ENCODE data around the gene CENPP.

CENPP gene

DNA sequence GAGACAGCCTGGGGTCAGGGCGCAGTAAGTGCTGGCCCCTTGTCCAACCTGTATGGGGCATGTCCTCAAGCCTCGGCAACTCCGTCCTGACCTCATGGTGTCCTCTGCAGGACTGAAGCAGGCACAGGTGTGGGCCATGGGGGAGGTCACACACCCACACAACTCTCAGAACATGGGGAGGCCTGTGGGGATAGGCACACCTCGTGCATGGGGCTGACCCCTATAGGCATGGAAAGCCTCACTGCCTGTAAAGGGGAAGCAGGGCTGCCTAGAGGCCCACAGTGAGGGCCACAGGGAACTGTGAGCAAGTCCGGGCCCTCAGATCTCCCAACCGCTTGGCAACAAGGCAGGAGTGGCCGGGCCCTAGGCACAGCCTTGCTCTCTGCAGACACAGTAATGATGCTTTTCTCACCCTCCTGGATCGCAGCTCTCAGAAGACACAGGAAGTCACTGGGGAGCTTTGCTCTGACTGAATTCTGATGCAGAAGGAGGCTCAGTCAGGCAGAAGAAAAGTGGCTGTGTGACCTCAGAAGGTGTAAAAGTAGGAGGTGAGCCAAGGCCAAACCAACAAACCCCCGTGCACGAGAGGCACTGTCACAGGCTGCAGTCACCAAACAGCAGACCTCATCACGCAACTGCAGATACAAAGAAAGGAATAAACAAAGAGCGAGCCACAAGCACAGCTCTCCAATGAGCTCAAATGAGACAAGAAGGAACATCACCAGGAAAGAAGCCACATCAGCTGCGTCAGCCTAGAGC lies 338.8 kb downstream of the CENPP start:
- no peak for DNase-seq

DNA sequence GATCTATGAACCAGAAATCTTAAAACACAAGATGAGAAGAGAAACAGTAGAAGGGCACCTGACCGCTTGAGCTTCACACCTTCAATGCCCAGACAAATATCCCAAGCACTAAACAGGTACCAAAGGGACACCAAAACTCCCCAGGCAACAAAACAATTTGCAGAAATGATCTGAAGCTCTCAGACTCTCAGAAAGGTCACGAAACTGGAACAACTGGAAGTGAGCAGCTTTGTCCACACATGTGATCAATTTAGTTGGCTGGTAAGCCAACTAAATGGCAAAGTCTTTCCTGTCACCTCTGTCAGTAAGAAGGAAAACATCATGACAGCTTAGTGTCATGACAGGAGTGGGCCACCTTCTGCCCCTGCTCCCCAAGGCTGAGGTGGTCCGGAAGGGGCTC lies 340.1 kb downstream of the CENPP start:
- DNase-seq = no peak

DNA sequence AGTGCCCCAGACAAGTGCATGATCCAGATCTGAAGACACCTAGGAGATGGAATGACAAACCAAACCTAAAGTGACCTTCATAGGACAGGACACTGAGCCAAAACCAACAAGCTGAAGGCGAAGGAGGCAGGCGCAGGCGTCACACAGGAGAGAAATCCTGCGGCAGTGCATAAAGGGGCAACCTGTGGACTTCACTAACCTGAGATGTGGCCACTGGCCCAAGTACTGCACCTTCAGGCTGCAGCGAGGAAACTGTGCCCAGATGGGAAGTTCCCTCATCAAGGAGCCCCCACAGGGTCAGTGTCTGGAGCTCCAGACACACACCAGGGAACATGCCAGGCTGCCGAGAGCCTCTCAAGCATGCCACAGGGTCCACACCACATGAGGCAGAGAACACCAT lies 340.5 kb downstream of the CENPP start:
- no peak for DNase-seq

DNA sequence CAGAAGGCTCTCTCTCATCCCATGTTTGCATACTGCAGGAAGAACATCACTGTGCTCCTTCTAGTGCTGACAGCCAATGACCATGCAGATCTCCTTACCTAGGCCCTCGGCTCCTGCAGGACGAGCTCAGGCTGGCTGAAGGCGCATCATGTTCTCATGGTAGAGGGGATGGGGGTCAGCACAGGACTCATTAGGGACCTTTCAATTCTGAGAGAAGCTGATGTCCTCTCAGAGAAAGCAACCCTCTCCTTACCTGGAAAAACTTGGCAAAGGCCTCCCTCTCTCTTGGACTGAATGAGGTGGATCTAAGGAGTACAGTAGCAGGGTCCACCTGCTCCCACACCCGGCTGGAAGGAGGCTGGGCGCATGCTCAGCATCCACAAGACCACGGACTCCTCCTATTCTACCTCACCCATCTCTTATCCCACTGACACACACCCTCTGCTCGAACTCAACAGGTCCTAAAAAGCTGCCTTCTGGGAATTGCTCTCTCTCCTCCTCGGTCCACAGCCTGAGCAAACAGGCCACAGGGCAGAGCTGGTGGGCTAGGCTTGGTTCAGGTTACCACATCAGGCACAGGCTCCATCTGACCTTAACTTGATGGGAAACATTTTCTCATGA lies 341.3 kb downstream of the CENPP start:
- no peak for DNase-seq

DNA sequence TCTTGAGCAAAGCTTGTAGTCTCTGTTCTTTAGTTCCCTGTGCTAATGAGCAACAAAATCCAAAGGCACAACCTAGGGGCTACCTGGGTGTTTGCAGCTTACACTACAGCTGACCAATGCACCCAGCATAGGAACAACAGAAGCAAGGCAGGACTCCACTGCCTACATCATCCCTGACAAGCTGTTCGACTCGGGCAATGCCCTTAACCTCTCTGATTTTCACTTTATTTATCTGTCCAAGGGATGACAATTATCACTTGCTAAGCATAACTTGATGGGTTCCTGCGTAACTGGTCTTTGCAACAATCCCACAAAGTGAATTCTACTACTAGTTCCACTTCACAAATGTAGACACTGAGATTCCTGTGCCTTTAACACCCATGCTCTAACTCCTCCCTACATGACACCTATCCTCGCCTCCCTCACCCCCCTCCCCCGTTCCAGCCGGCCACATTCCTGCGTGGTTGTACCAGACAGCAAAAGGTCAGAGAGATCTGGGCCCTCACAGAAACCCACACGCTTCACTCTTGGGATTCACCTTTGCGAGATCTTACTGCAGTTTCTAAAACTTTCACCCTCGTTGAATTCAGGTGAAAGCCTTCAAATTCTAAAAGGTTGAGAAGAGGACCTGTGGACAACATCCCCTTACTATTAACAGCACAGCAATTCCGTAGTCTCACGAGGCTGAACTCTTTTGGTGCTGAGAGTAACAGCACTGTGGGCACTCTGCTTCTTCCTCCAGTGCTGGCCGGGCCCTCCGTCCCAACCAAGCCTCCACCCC lies 343.2 kb downstream of the CENPP start:
- no peak for DNase-seq

DNA sequence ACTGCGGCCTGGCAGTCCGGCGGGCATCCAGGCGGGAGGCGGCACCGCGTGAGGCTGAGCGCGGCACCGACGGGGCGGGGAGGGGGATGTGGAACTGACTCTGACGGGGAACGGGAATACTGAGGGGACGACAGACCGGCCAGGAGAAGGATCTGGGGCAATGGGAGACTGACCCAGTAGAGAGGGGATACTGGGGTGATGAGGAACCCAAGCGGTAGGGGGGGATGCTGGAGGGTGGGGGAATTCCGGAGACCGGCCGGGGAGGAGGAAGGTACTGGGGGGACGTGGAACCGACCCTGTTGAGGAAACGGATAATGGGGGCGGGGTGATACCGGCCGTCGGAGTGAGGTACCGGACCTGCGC lies 343.8 kb downstream of the CENPP start:
- DNase-seq = no peak
